Neutrophil (primary cell): Measurements from ENCODE around the gene MBLAC2.

Source experiments
- H3K27ac ChIP-seq: fragments of 200-600 bp; sonication (generic); 2 replicates; pipeline ENCODE4 v1.5.1; 2016; ENCODE audit warnings: mild to moderate bottlenecking, moderate library complexity
- H3K27me3 ChIP-seq: fragments of 200-600 bp; sonication (generic); 2 replicates; pipeline ENCODE4 v1.6.0; 2016; ENCODE audit warnings: mild to moderate bottlenecking
- H3K36me3 ChIP-seq: fragments of 200-600 bp; sonication (generic); 2 replicates; pipeline ENCODE4 v1.5.1; 2017
- H3K4me1 ChIP-seq, 2 experiments: fragments of 200-600 bp in 1 of 2; sonication (generic) in 1 of 2; 1 replicate in 1 of 2; 2 replicates in 1 of 2; pipeline versions ENCODE4 v1.5.1 to v1.6.1; 2013 to 2016; ENCODE audit warnings: low read depth in 1 of 2, low read length in 1 of 2, mild to moderate bottlenecking in 1 of 2, moderate library complexity in 1 of 2; ENCODE audit not compliant: control insufficient read depth in 1 of 2, insufficient read depth in 1 of 2
- H3K4me3 ChIP-seq, 2 experiments: fragments of 200-600 bp in 1 of 2; sonication (generic) in 1 of 2; 1 replicate in 1 of 2; 2 replicates in 1 of 2; pipeline ENCODE4 v1.5.1; 2013 to 2016; ENCODE audit warnings: low read depth in 1 of 2, low read length in 1 of 2, mild to moderate bottlenecking in 1 of 2, moderate library complexity in 1 of 2
- H3K9me3 ChIP-seq: fragments of 200-600 bp; sonication (generic); 2 replicates; pipeline ENCODE4 v1.5.1; 2016
- TF ChIP-seq, protein P1 (sequence below): fragments of 200-600 bp; sonication (generic); IDR thresholded peaks from 2 replicates; pipeline ENCODE4 v1.5.1; 2016; ENCODE audit warnings: antibody characterized with exemption

MBLAC2 gene

DNA sequence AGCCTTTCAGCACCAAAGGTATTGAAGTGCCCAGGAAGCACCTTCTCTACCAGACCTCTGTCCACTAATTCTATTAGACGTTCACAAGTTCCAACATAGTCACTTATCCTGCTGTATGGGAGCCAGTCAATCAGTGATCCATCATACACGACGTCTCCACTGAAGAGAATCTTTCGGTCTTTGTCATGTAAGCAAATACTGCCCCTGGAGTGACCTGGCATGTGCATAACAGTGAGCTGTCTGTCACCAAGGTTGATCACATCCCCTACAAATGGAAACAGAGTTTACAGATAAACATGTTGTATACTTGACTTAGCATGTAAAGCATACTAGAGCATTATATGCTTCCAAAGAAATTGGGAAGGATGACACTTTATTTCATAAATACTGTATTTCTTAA, 13.3 kb downstream of the MBLAC2 start:
- Histone ChIP-seq H3K9me3 (no peaks in the 10 kb centered on the region), H3K36me3 (no peaks in the 10 kb centered on the region), H3K4me3 (no peak overlapping the region), H3K27me3 (no peaks in the 10 kb centered on the region), H3K4me1 (no peaks in the 10 kb centered on the region), H3K27ac (no peak overlapping the region)
- TF ChIP-seq, protein P1, sequence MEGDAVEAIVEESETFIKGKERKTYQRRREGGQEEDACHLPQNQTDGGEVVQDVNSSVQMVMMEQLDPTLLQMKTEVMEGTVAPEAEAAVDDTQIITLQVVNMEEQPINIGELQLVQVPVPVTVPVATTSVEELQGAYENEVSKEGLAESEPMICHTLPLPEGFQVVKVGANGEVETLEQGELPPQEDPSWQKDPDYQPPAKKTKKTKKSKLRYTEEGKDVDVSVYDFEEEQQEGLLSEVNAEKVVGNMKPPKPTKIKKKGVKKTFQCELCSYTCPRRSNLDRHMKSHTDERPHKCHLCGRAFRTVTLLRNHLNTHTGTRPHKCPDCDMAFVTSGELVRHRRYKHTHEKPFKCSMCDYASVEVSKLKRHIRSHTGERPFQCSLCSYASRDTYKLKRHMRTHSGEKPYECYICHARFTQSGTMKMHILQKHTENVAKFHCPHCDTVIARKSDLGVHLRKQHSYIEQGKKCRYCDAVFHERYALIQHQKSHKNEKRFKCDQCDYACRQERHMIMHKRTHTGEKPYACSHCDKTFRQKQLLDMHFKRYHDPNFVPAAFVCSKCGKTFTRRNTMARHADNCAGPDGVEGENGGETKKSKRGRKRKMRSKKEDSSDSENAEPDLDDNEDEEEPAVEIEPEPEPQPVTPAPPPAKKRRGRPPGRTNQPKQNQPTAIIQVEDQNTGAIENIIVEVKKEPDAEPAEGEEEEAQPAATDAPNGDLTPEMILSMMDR: no peak

DNA sequence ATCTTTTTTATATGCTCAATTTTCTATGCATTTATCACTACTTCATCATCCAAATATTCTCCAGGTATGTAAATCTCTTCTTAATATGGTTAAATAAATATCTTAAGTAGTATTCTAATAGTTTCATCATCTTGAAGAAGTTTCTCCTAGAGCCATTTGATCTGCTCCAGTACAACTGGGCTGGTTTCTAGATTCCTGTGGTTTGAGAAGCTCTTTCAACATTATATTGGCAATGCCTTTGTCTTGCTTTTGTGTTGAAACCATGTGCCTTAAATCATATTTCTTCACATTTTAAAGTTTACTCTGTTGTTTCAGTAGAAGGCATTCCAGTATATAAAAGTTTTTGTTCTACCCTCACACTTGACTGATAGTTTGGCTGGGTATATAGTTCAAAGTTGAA, 27.6 kb downstream of the MBLAC2 start:
- Histone ChIP-seq H3K27me3 (no peaks in the 10 kb centered on the region), H3K36me3 (no peaks in the 10 kb centered on the region), H3K4me1 (no peaks in the 10 kb centered on the region), H3K9me3 (no peaks in the 10 kb centered on the region), H3K4me3 (no peak overlapping the region), H3K27ac (no peak overlapping the region)
- TF ChIP-seq, protein P1: no peak

DNA sequence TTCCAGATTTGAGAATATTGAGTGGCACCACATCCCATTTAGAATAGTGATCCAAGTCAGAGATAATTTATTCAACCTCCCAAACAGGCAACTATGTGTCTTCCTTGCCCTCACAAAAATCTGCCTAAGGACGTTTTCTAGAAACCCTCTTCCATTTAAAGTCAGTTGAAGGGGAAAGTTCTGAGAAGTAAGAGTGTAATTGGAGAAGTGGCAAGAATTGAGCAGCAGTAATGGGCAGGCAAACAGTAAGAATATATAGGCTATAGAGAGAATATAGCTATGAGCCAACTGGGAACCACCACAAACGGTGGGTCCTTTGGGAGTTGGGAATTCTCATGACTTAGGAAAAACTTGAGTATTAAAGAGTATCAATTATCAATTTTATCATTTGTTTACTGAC, 33.9 kb downstream of the MBLAC2 start:
- no peaks in the 10 kb centered on the region for H3K27me3 ChIP-seq
- no peaks in the 10 kb centered on the region for H3K36me3 ChIP-seq
- TF ChIP-seq, protein P1: no peak
- no peak overlapping the region for H3K27ac ChIP-seq
- no peaks in the 10 kb centered on the region for H3K9me3 ChIP-seq
- peaks cover 0 to 9% of the 10 kb centered on the region in 2 experiments for H3K4me1 ChIP-seq
- H3K4me3 ChIP-seq: no peak overlapping the region

DNA sequence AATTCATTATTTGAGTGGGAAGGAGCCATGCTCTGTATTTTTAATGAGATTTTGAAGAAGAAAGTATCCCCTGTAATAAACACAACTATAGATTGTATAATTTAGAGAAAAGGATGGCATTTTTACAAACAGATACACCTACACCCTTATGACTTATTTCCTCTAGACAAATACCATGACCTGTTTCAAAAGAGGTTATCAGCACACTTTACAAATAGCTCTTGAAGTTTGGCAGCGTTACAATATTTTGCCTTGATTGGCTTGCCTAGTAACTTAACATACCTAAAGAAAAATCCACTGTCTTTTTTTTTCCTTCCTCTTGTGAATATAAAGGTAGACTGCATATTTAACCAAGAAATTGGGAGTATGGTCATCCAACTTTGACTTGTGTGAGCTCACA, 36.5 kb downstream of the MBLAC2 start:
- H3K27ac ChIP-seq: no peak overlapping the region
- TF ChIP-seq, protein P1: no peak
- no peaks in the 10 kb centered on the region for H3K9me3 ChIP-seq
- H3K36me3 ChIP-seq: no peaks in the 10 kb centered on the region
- no peak overlapping the region for H3K4me3 ChIP-seq
- peaks cover 0 to 9% of the 10 kb centered on the region in 2 experiments for H3K4me1 ChIP-seq
- H3K27me3 ChIP-seq: no peaks in the 10 kb centered on the region

DNA sequence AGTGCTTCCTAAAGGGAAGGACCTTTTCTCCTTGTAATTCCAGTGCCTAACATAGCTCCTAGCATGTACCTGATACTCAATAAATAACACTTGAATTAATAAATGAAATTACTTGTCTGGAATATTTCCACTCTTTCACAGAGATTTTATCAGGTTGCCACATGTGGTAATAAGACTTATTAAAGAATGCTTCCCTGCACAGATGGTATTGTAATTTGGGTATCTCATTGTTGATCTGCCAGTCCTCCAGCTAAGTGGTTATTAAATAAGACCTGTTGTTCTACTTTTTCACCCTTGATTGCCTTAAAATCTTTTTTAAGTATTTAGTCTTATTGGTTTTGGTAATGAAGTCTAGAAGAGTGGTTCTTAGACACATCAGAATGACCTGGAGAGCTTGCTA, 36.9 kb downstream of the MBLAC2 start:
- no peaks in the 10 kb centered on the region for H3K27me3 ChIP-seq
- TF ChIP-seq, protein P1: no peak
- H3K36me3 ChIP-seq: no peaks in the 10 kb centered on the region
- H3K9me3 ChIP-seq: no peaks in the 10 kb centered on the region
- H3K4me3 ChIP-seq: no peak overlapping the region
- no peak overlapping the region for H3K27ac ChIP-seq
- H3K4me1 ChIP-seq: peaks cover 0 to 9% of the 10 kb centered on the region in 2 experiments
